Measurements from ENCODE around the gene RGS6. TPM values are rescaled to one million over a fixed set of nuclear protein-coding genes. Genes with fewer than 3 reads are reported as not detected.

The RGS6 gene
- total and polyA plus RNA-seq, 7 donors: 0.19 to 1.6 (median 0.42) TPM

- ATAC-seq (no peak), DNase-seq (no peak)
- no peaks in the 10 kb centered on the region for H3K36me3 ChIP-seq (ENCODE audit: insufficient read depth in 1 of 2, low read depth in 1 of 2)
- H3K4me3 ChIP-seq: no peak overlapping the region
- no peak for TF ChIP-seq CTCF (IDR thresholded peaks at IDR 0.05)
- 22 to 43% (median 42%) methylated on average over 1 of the region's 1 CpG for WGBS, 3 donors
- H3K4me1 ChIP-seq: no peaks in the 10 kb centered on the region
- no peaks in the 10 kb centered on the region for H3K9me3 ChIP-seq
- intact Hi-C loops (cut with DNase I): no loop called here
- H3K27me3 ChIP-seq (ENCODE audit: insufficient read depth in 3 of 3, low read length in 2 of 3): no peaks in the 10 kb centered on the region
- H3K27ac ChIP-seq: no peak overlapping the region
Measured at GRCh38 chr14:72049462-72049861, 117.2 kb downstream of the RGS6 start.

DNA sequence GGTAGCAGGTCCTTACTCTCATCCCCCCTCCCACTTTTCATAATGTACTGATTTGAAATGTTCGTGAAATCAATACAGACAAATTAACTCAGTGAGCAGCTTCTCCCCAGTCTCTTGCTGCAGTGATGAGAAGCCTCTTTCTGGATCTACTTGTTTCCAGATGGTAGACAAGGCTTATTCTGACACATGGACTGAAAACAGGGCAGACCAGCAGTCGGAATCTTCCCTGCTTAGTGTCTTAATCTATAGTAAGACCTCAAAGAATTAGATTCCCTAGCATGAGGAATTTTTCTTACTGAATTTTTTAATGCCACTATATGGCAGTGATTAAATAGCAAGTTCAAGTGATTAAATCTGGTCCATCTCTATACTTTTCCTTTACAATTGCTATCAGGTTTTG, 120.1 kb downstream of the RGS6 start:
- Histone ChIP-seq H3K27me3 (ENCODE audit: insufficient read depth in 3 of 3, low read length in 2 of 3) (no peaks in the 10 kb centered on the region), H3K36me3 (ENCODE audit: insufficient read depth in 1 of 2, low read depth in 1 of 2) (no peaks in the 10 kb centered on the region), H3K9me3 (no peaks in the 10 kb centered on the region), H3K27ac (no peak overlapping the region), H3K4me3 (no peak overlapping the region), H3K4me1 (no peaks in the 10 kb centered on the region)
- no peak for TF ChIP-seq CTCF (IDR thresholded peaks at IDR 0.05)
- WGBS, 3 donors: 50 to 65% (median 56%) methylated on average over 2 of the region's 2 CpGs
- DNase-seq: no peak
- intact Hi-C loops (cut with DNase I): no loop called here
- no peak for ATAC-seq

GRCh38 chr14:72053651-72054050, 121.4 kb downstream of the RGS6 start:
- H3K4me3 ChIP-seq: no peak overlapping the region
- DNase-seq: no peak
- WGBS, 3 donors: 70 to 74% (median 72%) methylated on average over 3 of the region's 3 CpGs
- no peak overlapping the region for H3K27ac ChIP-seq
- no peaks in the 10 kb centered on the region for H3K4me1 ChIP-seq
- intact Hi-C loops (cut with DNase I): no loop called here
- H3K27me3 ChIP-seq (ENCODE audit: insufficient read depth in 3 of 3, low read length in 2 of 3): no peaks in the 10 kb centered on the region
- TF ChIP-seq CTCF (IDR thresholded peaks at IDR 0.05): no peak
- ATAC-seq: no peak
- H3K9me3 ChIP-seq: no peaks in the 10 kb centered on the region
- no peaks in the 10 kb centered on the region for H3K36me3 ChIP-seq (ENCODE audit: insufficient read depth in 1 of 2, low read depth in 1 of 2)

- ATAC-seq (no peak), DNase-seq (no peak)
- WGBS, 3 donors: 65 to 72% (median 67%) methylated on average over 4 of the region's 4 CpGs
- no peaks in the 10 kb centered on the region for H3K36me3 ChIP-seq (ENCODE audit: insufficient read depth in 1 of 2, low read depth in 1 of 2)
- no peak overlapping the region for H3K27ac ChIP-seq
- no peaks in the 10 kb centered on the region for H3K9me3 ChIP-seq
- H3K4me1 ChIP-seq: no peaks in the 10 kb centered on the region
- H3K27me3 ChIP-seq (ENCODE audit: insufficient read depth in 3 of 3, low read length in 2 of 3): no peaks in the 10 kb centered on the region
- no peak for TF ChIP-seq CTCF (IDR thresholded peaks at IDR 0.05)
- H3K4me3 ChIP-seq: no peak overlapping the region
- intact Hi-C loops (cut with DNase I): no loop called here
Measured at GRCh38 chr14:72054911-72055310, 122.7 kb downstream of the RGS6 start.

GRCh38 chr14:72057701-72058285, 125.6 kb downstream of the RGS6 start:
- Histone ChIP-seq H3K27ac (no peak overlapping the region), H3K36me3 (ENCODE audit: insufficient read depth in 1 of 2, low read depth in 1 of 2) (no peaks in the 10 kb centered on the region), H3K9me3 (no peaks in the 10 kb centered on the region), H3K4me1 (no peaks in the 10 kb centered on the region), H3K4me3 (no peak overlapping the region), H3K27me3 (ENCODE audit: insufficient read depth in 3 of 3, low read length in 2 of 3) (no peaks in the 10 kb centered on the region)
- TF ChIP-seq CTCF (IDR thresholded peaks at IDR 0.05): no peak
- intact Hi-C loops (cut with DNase I): no loop called here
- 65% methylated on average over 4 of the region's 4 CpGs for WGBS, 3 donors
- DNase-seq: no peak
- ATAC-seq: no peak
